ENCODE results near the gene ATP10A.

The ATP10A gene

GRCh38 chr15:25671132-25671531 is 192.0 kb downstream of the ATP10A start:
- H3K9me3 ChIP-seq (replicated peaks in 1 of 2; ENCODE audit: control insufficient read depth in 2 of 2, insufficient read depth in 1 of 2, low read depth in 1 of 2, low read length in 2 of 2) = no peaks in the 10 kb centered on the region
- no peak overlapping the region for H3K4me2 ChIP-seq (ENCODE audit: insufficient read depth, low read length, poor library complexity, severe bottlenecking)
- peak overlapping the region; percentile 85 for H2AFZ ChIP-seq (ENCODE audit: low read length)
- no peak overlapping the region for H3K4ac ChIP-seq (ENCODE audit: low read length)
- peak overlapping the region; percentile 71 for H2BK15ac ChIP-seq (ENCODE audit: low read length)
- H3K36me3 ChIP-seq (replicated peaks in 1 of 2; ENCODE audit: control insufficient read depth in 2 of 2, insufficient read depth in 2 of 2, low read length in 2 of 2) = no peaks in the 10 kb centered on the region
- H3K4me1 ChIP-seq (ENCODE audit: control insufficient read depth in 2 of 2, insufficient read depth in 1 of 2, low read depth in 1 of 2, low read length in 2 of 2) = peaks cover 23% of the 10 kb centered on the region in 2 donors
- H3K27ac ChIP-seq (replicated peaks; ENCODE audit: low read length) = no peak overlapping the region
- H3K27me3 ChIP-seq (ENCODE audit: control insufficient read depth in 3 of 3, insufficient read depth in 3 of 3, low read depth in 1 of 3, low read length in 3 of 3) = no peaks in the 10 kb centered on the region
- no peak overlapping the region for H2BK5ac ChIP-seq (ENCODE audit: low read length)
- no peak overlapping the region for H4K91ac ChIP-seq (ENCODE audit: low read depth, low read length, poor library complexity)
- H3K23ac ChIP-seq (ENCODE audit: low read depth, low read length, poor library complexity) = no peak overlapping the region
- DNase-seq (ENCODE audit: low spot score) = no peak
- H3K79me1 ChIP-seq (ENCODE audit: low read depth, low read length) = no peaks in the 10 kb centered on the region
- no peak overlapping the region for H2AK5ac ChIP-seq (ENCODE audit: low read depth, low read length)
- H2BK12ac ChIP-seq (ENCODE audit: low read length) = no peak overlapping the region
- no peak overlapping the region for H3K14ac ChIP-seq (ENCODE audit: low read length)
- WGBS, 2 donors (ENCODE audit: extremely low coverage in 2 of 2, insufficient read length in 2 of 2, insufficient replicate concordance in 1 of 2) = no CpG with 5 or more reads among the region's 6 CpGs
- H2BK120ac ChIP-seq (ENCODE audit: low read depth, low read length) = no peak overlapping the region
- H3K18ac ChIP-seq (ENCODE audit: low read length) = peak overlapping the region; percentile 89
- no peak overlapping the region for H3K9ac ChIP-seq (ENCODE audit: low read depth, low read length, poor library complexity)
- no peak overlapping the region for H4K8ac ChIP-seq (ENCODE audit: low read depth, low read length)
- H3K4me3 ChIP-seq (ENCODE audit: low read length in 2 of 2) = no peak overlapping the region

DNA sequence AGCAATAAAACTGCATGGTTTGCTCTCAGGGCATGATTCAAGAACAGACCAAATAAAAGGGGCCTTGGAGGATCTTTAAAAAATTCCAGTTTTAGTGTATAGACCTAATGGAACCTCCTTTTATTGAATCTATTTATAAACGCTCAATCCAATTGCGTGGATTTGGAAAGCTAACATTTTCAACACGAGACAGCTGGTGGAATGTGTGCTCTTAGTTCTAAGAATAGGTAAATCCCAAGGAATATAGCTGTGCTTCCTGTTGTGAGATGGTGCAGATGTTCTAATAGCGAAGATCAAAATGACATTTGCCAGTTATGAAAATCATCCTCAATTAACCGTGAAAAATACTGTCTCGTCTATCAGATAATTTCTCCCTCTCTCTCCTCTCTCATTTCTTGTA is 192.5 kb downstream of the ATP10A start:
- H2BK5ac ChIP-seq (ENCODE audit: low read length) = no peak overlapping the region
- H4K8ac ChIP-seq (ENCODE audit: low read depth, low read length) = no peak overlapping the region
- peak overlapping the region in 1 of 2 donors; percentile 26 for H3K4me3 ChIP-seq (ENCODE audit: low read length in 2 of 2)
- H4K91ac ChIP-seq (ENCODE audit: low read depth, low read length, poor library complexity) = no peak overlapping the region
- peak overlapping the region; percentile 15 for H3K4me2 ChIP-seq (ENCODE audit: insufficient read depth, low read length, poor library complexity, severe bottlenecking)
- peaks cover 23% of the 10 kb centered on the region in 2 donors for H3K4me1 ChIP-seq (ENCODE audit: control insufficient read depth in 2 of 2, insufficient read depth in 1 of 2, low read depth in 1 of 2, low read length in 2 of 2)
- no peak overlapping the region for H2BK12ac ChIP-seq (ENCODE audit: low read length)
- H3K36me3 ChIP-seq (replicated peaks in 1 of 2; ENCODE audit: control insufficient read depth in 2 of 2, insufficient read depth in 2 of 2, low read length in 2 of 2) = no peaks in the 10 kb centered on the region
- H3K79me1 ChIP-seq (ENCODE audit: low read depth, low read length) = no peaks in the 10 kb centered on the region
- H2BK15ac ChIP-seq (ENCODE audit: low read length) = no peak overlapping the region
- no peak overlapping the region for H3K18ac ChIP-seq (ENCODE audit: low read length)
- H3K9me3 ChIP-seq (replicated peaks in 1 of 2; ENCODE audit: control insufficient read depth in 2 of 2, insufficient read depth in 1 of 2, low read depth in 1 of 2, low read length in 2 of 2) = no peaks in the 10 kb centered on the region
- WGBS, 2 donors (ENCODE audit: extremely low coverage in 2 of 2, insufficient read length in 2 of 2, insufficient replicate concordance in 1 of 2) = no CpG with 5 or more reads among the region's 6 CpGs
- no peak overlapping the region for H2AK5ac ChIP-seq (ENCODE audit: low read depth, low read length)
- no peak overlapping the region for H3K23ac ChIP-seq (ENCODE audit: low read depth, low read length, poor library complexity)
- H3K9ac ChIP-seq (ENCODE audit: low read depth, low read length, poor library complexity) = no peak overlapping the region
- no peaks in the 10 kb centered on the region for H3K27me3 ChIP-seq (ENCODE audit: control insufficient read depth in 3 of 3, insufficient read depth in 3 of 3, low read depth in 1 of 3, low read length in 3 of 3)
- H2AFZ ChIP-seq (ENCODE audit: low read length) = peak overlapping the region; percentile 85
- no peak overlapping the region for H3K4ac ChIP-seq (ENCODE audit: low read length)
- H3K27ac ChIP-seq (replicated peaks; ENCODE audit: low read length) = peak overlapping the region; percentile 88
- no peak for DNase-seq (ENCODE audit: low spot score)
- no peak overlapping the region for H2BK120ac ChIP-seq (ENCODE audit: low read depth, low read length)
- no peak overlapping the region for H3K14ac ChIP-seq (ENCODE audit: low read length)

DNA sequence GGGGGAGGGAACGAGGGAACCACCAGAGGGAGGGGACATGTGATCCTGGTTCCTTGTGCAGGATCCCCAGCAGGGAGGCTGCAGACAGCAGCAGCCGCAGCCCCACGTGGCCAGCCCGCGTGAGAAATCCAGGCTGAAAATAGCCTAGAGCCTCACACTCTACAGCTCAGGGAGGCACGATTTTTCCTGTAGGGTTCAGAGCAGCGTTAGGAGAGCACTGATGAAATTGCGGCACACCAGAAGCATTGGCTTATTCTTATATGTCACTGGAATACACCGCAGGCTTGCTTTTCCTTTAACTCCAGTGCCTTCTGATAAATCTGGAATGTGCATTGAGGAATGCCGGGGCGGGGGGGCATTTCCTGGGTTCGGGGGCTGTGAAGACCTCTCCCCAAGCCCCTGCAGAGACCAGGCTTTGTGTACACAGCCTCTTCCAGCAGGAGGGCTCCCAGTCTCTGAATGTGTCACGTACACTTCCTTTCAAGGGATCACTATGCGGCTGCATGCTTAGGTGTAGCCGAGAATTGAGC is 193.0 kb downstream of the ATP10A start:
- Histone ChIP-seq H3K4ac (ENCODE audit: low read length) (no peak overlapping the region), H2BK15ac (ENCODE audit: low read length) (no peak overlapping the region), H3K14ac (ENCODE audit: low read length) (no peak overlapping the region), H3K36me3 (replicated peaks in 1 of 2; ENCODE audit: control insufficient read depth in 2 of 2, insufficient read depth in 2 of 2, low read length in 2 of 2) (no peaks in the 10 kb centered on the region), H3K9ac (ENCODE audit: low read depth, low read length, poor library complexity) (no peak overlapping the region), H4K91ac (ENCODE audit: low read depth, low read length, poor library complexity) (no peak overlapping the region), H4K8ac (ENCODE audit: low read depth, low read length) (no peak overlapping the region), H2BK120ac (ENCODE audit: low read depth, low read length) (no peak overlapping the region), H3K4me1 (ENCODE audit: control insufficient read depth in 2 of 2, insufficient read depth in 1 of 2, low read depth in 1 of 2, low read length in 2 of 2) (peaks cover 22 to 23% of the 10 kb centered on the region in 2 donors), H3K23ac (ENCODE audit: low read depth, low read length, poor library complexity) (no peak overlapping the region), H3K27ac (replicated peaks; ENCODE audit: low read length) (peak overlapping the region; percentile 88), H3K4me2 (ENCODE audit: insufficient read depth, low read length, poor library complexity, severe bottlenecking) (peak overlapping the region; percentile 2), H3K9me3 (replicated peaks in 1 of 2; ENCODE audit: control insufficient read depth in 2 of 2, insufficient read depth in 1 of 2, low read depth in 1 of 2, low read length in 2 of 2) (no peaks in the 10 kb centered on the region), H2AK5ac (ENCODE audit: low read depth, low read length) (no peak overlapping the region), H2AFZ (ENCODE audit: low read length) (peak overlapping the region; percentile 85), H3K79me1 (ENCODE audit: low read depth, low read length) (no peaks in the 10 kb centered on the region), H3K18ac (ENCODE audit: low read length) (peak overlapping the region; percentile 8), H2BK12ac (ENCODE audit: low read length) (no peak overlapping the region), H2BK5ac (ENCODE audit: low read length) (no peak overlapping the region), H3K4me3 (ENCODE audit: low read length in 2 of 2) (peak overlapping the region in 1 of 2 donors; percentile 26), H3K27me3 (ENCODE audit: control insufficient read depth in 3 of 3, insufficient read depth in 3 of 3, low read depth in 1 of 3, low read length in 3 of 3) (no peaks in the 10 kb centered on the region)
- WGBS, 2 donors (ENCODE audit: extremely low coverage in 2 of 2, insufficient read length in 2 of 2, insufficient replicate concordance in 1 of 2) = no CpG with 5 or more reads among the region's 15 CpGs
- DNase-seq (ENCODE audit: low spot score) = peak; percentile 62

DNA sequence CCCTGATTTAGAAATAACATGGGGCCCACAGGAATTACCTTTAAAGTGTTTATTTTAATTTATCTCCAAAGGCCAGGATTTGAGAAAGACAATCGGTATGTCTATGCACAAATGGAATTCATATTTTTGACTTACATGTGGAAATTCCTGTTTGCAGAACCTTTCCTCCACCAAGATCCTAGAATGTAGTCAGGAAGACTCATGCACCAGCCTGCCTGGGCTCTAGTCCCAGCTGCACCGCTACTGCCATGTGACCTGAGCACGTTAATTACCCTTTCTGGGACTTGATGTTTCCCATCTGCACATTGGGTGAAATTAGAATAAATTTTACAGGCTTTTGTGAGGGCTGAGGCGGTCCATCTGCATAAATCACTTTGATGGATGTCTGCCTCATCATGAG is 194.2 kb downstream of the ATP10A start:
- DNase-seq (ENCODE audit: low spot score) = no peak
- no peak overlapping the region for H3K27ac ChIP-seq (replicated peaks; ENCODE audit: low read length)
- H3K79me1 ChIP-seq (ENCODE audit: low read depth, low read length) = no peaks in the 10 kb centered on the region
- no peak overlapping the region for H3K9ac ChIP-seq (ENCODE audit: low read depth, low read length, poor library complexity)
- no peak overlapping the region for H3K4ac ChIP-seq (ENCODE audit: low read length)
- no peak overlapping the region for H4K91ac ChIP-seq (ENCODE audit: low read depth, low read length, poor library complexity)
- H3K14ac ChIP-seq (ENCODE audit: low read length) = no peak overlapping the region
- peaks cover 20 to 23% of the 10 kb centered on the region in 2 donors for H3K4me1 ChIP-seq (ENCODE audit: control insufficient read depth in 2 of 2, insufficient read depth in 1 of 2, low read depth in 1 of 2, low read length in 2 of 2)
- H2BK5ac ChIP-seq (ENCODE audit: low read length) = no peak overlapping the region
- no peak overlapping the region for H3K18ac ChIP-seq (ENCODE audit: low read length)
- no peak overlapping the region for H2BK120ac ChIP-seq (ENCODE audit: low read depth, low read length)
- H4K8ac ChIP-seq (ENCODE audit: low read depth, low read length) = no peak overlapping the region
- H2BK15ac ChIP-seq (ENCODE audit: low read length) = no peak overlapping the region
- H3K27me3 ChIP-seq (ENCODE audit: control insufficient read depth in 3 of 3, insufficient read depth in 3 of 3, low read depth in 1 of 3, low read length in 3 of 3) = no peaks in the 10 kb centered on the region
- no peak overlapping the region for H2AK5ac ChIP-seq (ENCODE audit: low read depth, low read length)
- no peaks in the 10 kb centered on the region for H3K36me3 ChIP-seq (replicated peaks in 1 of 2; ENCODE audit: control insufficient read depth in 2 of 2, insufficient read depth in 2 of 2, low read length in 2 of 2)
- H2BK12ac ChIP-seq (ENCODE audit: low read length) = peak overlapping the region; percentile 88
- H3K23ac ChIP-seq (ENCODE audit: low read depth, low read length, poor library complexity) = no peak overlapping the region
- WGBS, 2 donors (ENCODE audit: extremely low coverage in 2 of 2, insufficient read length in 2 of 2, insufficient replicate concordance in 1 of 2) = no CpG with 5 or more reads among the region's 4 CpGs
- H3K4me3 ChIP-seq (ENCODE audit: low read length in 2 of 2) = no peak overlapping the region
- H2AFZ ChIP-seq (ENCODE audit: low read length) = no peak overlapping the region
- no peak overlapping the region for H3K4me2 ChIP-seq (ENCODE audit: insufficient read depth, low read length, poor library complexity, severe bottlenecking)
- no peaks in the 10 kb centered on the region for H3K9me3 ChIP-seq (replicated peaks in 1 of 2; ENCODE audit: control insufficient read depth in 2 of 2, insufficient read depth in 1 of 2, low read depth in 1 of 2, low read length in 2 of 2)
